Measurements from ENCODE around the gene LHX1.
A peak's percentile ranks its signal among the peaks of the same experiment; 100 is the strongest.

The LHX1 gene

GRCh38 chr17:36937001-36937958 is at the start of gene LHX1:
TSS of gene LHX1 (plus strand) at chr17:36937475. CDS start at chr17:36938198, 723 bp downstream.
- peak; percentile 70 for DNase-seq (ENCODE audit: low spot score)

- DNase-seq (ENCODE audit: low spot score), result peak; percentile 55
These were observed 48.9 kb upstream of the LHX1 start for GRCh38 chr17:36888236-36888951.

GRCh38 chr17:36889770-36890349 is 47.4 kb upstream of the LHX1 start:
- no peak for DNase-seq (ENCODE audit: low spot score)

- DNase-seq (ENCODE audit: low spot score), result no peak
These were observed 46.7 kb upstream of the LHX1 start for GRCh38 chr17:36890398-36891168.

GRCh38 chr17:36892112-36892838 is 45.0 kb upstream of the LHX1 start:
- no peak for DNase-seq (ENCODE audit: low spot score)

- DNase-seq (ENCODE audit: low spot score), result no peak
These were observed 43.1 kb upstream of the LHX1 start for GRCh38 chr17:36894177-36894576.

GRCh38 chr17:36894925-36895324 is 42.4 kb upstream of the LHX1 start:
- DNase-seq (ENCODE audit: low spot score), result no peak

GRCh38 chr17:36899250-36900159 is 37.8 kb upstream of the LHX1 start:
- no peak for DNase-seq (ENCODE audit: low spot score)

- DNase-seq (ENCODE audit: low spot score), result no peak
These were observed 37.1 kb upstream of the LHX1 start for GRCh38 chr17:36900160-36900512.

- DNase-seq (ENCODE audit: low spot score), result no peak
These were observed 35.8 kb upstream of the LHX1 start for GRCh38 chr17:36901506-36901905.

- no peak for DNase-seq (ENCODE audit: low spot score)
These were observed 29.9 kb upstream of the LHX1 start for GRCh38 chr17:36907407-36907806.

GRCh38 chr17:36910513-36910912 is 26.8 kb upstream of the LHX1 start:
- no peak for DNase-seq (ENCODE audit: low spot score)

GRCh38 chr17:36911001-36911400 is 26.3 kb upstream of the LHX1 start:
- DNase-seq (ENCODE audit: low spot score), result no peak

- no peak for DNase-seq (ENCODE audit: low spot score)
These were observed 24.1 kb upstream of the LHX1 start for GRCh38 chr17:36913132-36913531.

GRCh38 chr17:36918211-36918691 is 19.0 kb upstream of the LHX1 start:
- no peak for DNase-seq (ENCODE audit: low spot score)

- DNase-seq (ENCODE audit: low spot score), result no peak
These were observed 17.8 kb upstream of the LHX1 start for GRCh38 chr17:36919407-36919968.

GRCh38 chr17:36920032-36921005 is 17.0 kb upstream of the LHX1 start:
- no peak for DNase-seq (ENCODE audit: low spot score)

GRCh38 chr17:36921095-36921851 is 16.0 kb upstream of the LHX1 start:
- peak; percentile 89 for DNase-seq (ENCODE audit: low spot score)

Data from D341Med (cell line).